Epithelial cell of esophagus (primary cell): ENCODE results near the gene PPFIBP1.
A peak's percentile ranks its signal among the peaks of the same experiment; 100 is the strongest.
"Not testable (repeated sequence)": the region's sequence is repeated elsewhere in the genome, so short reads cannot be mapped to it uniquely, and the experiment has no call there.

Source experiments
- DNase-seq: peaks from one replicate; pipeline ENCODE4 v3.0.0; 2010; ENCODE audit warnings: low read depth
- H3K4me3 ChIP-seq: 2 replicates; pipeline ENCODE4 v1.5.1; 2011; ENCODE audit warnings: mild to moderate bottlenecking, low read length, control low read depth
- CTCF ChIP-seq: IDR thresholded peaks from 2 replicates; pipeline ENCODE4 v1.5.1; 2011; ENCODE audit warnings: low read depth, mild to moderate bottlenecking, low read length, control low read depth, inconsistent platforms; ENCODE audit not compliant: insufficient read depth; ENCODE audit errors: missing control alignments

Gene PPFIBP1

GRCh38 chr12:27723212-27723611 lies 199.2 kb downstream of the PPFIBP1 start:
- H3K4me3 ChIP-seq: no peak overlapping the region
- no peak for DNase-seq
- TF ChIP-seq CTCF: no peak

GRCh38 chr12:27730097-27730588 lies 206.1 kb downstream of the PPFIBP1 start:
- DNase-seq: no peak
- H3K4me3 ChIP-seq: no peak overlapping the region
- no peak for TF ChIP-seq CTCF

DNA sequence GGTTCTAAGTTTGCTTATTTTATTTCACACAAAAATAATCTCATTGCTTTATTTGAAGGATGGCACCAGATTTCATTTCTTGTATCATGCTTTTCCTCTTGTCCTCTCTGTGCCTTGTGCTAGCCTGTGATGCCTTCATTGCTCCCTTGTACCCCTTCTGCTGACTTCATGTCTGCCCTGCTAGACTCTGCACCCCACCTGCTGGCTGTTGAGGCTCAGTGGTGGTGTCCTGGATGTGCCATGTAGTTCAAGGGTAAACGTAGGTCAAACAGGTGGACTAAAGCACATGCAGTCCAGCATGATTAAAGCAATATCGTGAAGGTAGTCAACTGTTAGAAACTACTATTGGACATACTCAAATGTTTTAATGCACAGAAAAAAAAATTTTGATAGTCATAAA lies 208.3 kb downstream of the PPFIBP1 start:
- DNase-seq: peak; percentile 39
- H3K4me3 ChIP-seq: no peak overlapping the region
- TF ChIP-seq CTCF: peak; percentile 48

GRCh38 chr12:27733052-27733656 lies 209.1 kb downstream of the PPFIBP1 start:
- peak; percentile 94 for TF ChIP-seq CTCF
- DNase-seq: peak; percentile 55

DNA sequence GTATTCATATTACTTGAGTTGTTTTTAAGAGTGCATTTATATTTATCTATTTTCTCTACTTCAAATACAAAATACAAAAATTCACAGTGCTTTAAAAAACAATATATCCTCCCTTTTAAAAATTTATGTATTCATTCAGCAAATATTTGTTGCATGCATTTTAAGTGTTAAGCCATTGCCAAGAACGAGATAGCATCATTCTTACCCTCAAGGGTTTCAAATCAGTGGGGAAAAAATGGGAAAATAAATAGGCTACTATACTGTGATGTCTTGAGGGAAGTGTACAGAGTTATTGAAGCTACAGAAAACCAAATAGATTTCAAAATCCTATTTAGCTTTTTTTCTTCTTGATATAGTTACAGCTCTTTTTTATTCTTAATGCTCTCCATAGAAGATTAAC lies 209.8 kb downstream of the PPFIBP1 start:
- no peak for TF ChIP-seq CTCF
- no peak overlapping the region for H3K4me3 ChIP-seq
- no peak for DNase-seq

More at GRCh38 chr12:27733052-27733656, 209.1 kb downstream of the PPFIBP1 start:
- no peak overlapping the region for H3K4me3 ChIP-seq

DNA sequence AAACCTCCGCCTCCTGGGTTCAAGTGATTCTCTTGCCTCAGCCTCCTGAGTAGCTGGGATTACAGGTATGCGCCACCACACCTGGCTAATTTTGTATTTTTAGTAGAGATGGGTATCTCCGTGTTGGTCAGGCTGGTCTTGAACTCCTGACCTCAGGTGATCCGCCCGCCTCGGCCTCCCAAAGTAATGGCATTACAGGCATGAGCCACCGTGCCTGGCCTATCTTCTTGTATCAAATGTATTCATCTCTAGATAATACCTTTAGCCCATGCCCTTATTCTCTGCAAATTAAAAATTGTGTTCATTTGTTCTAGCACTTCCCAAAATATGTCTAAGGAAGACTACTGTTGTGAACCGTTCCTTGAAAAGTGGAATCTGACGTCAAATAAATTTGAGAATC lies 210.3 kb downstream of the PPFIBP1 start:
- H3K4me3 ChIP-seq, DNase-seq: not testable (repeated sequence)

DNA sequence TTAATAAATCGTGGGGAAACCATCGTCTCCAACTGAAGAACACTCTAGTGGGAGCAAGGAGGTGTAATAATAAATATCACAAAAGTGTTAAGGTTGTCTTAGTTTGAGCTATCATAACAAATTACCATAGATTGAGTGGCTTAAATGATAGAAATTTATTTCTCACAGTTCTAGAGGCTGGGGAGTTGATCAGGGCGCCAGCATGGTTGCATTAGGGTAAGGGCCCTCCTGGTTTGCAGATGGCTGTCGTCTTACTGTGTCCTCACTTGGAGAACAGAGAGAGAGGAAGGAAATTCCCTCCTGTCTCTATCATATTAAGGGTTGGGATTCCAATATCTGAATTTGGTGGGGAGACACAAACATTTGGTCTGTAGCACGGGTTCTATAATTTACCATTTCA lies 219.6 kb downstream of the PPFIBP1 start:
- no peak for DNase-seq
- H3K4me3 ChIP-seq: no peak overlapping the region
- no peak for TF ChIP-seq CTCF
